ENCODE data around the gene EFHC2.

GRCh38 chrX:44104699-44105098, 238.8 kb downstream of the EFHC2 start:
- TF ChIP-seq EZH2 (IDR thresholded peaks at IDR 0.05; ENCODE audit: insufficient read depth, low read length) (no peak), CTCF (IDR thresholded peaks at IDR 0.05; ENCODE audit: insufficient read depth, low read depth, low read length) (no peak)

Measured in astrocyte (in vitro differentiated cells and primary cell).